Measurements from ENCODE around the gene ETS1. TPM values are rescaled to one million over a fixed set of nuclear protein-coding genes. Genes with fewer than 3 reads are reported as not detected.

The ETS1 gene
- total RNA-seq, 2 experiments from 2014 or later = 203 to 466 TPM

DNA sequence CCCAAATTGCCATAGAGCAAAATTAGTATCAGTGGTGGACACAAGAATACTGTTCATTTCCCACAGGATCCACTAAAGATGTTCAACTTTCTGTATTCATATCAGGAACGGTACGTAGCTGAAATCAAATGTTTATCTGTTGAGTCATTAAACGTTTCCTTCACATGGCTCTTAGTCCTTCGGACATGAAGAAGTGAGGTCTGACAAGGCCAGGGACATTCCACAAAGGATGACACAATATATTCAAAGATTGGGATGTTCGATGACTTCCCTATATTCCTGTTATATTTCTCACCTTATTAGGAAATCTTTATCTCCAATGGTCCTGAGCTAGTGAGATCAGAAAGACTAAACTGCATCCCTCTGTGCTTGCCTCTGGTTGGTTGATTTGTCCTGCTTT is 129.0 kb downstream of the ETS1 start:
- Histone ChIP-seq H3K36me3 (ENCODE audit: insufficient read depth, low read length) (peaks cover 96% of the 10 kb centered on the region), H3K4me1 (ENCODE audit: insufficient read depth, low read length, poor library complexity, severe bottlenecking) (peaks cover 7% of the 10 kb centered on the region), H3K27ac (ENCODE audit: low read depth, low read length, poor library complexity, severe bottlenecking) (no peak overlapping the region), H3K4me2 (ENCODE audit: low read length) (no peak overlapping the region), H2AFZ (ENCODE audit: low read length) (no peak overlapping the region), H3K79me2 (ENCODE audit: insufficient read depth, low read depth, low read length) (peaks cover 6% of the 10 kb centered on the region; the same call in 1 of the 2 replicates), H3K4me3 (ENCODE audit: low read depth, low read length, poor library complexity, severe bottlenecking) (no peak overlapping the region), H3K9me2 (ENCODE audit: insufficient read depth, low read length) (no peaks in the 10 kb centered on the region), H4K20me1 (ENCODE audit: insufficient read depth, low read length) (no peaks in the 10 kb centered on the region), H3K9me3 (ENCODE audit: low read length) (no peaks in the 10 kb centered on the region)
- BruUV-seq (replicated peaks) = no TSS peak
- ChIA-PET POLR2A (interaction anchor here (0.8 to 1.1 kb wide), 2 partner anchors 9 to 11 kb away, joined by 3 to 4 read pairs; no protein-coding TSS in a partner anchor), CTCF (ENCODE audit: unreplicated experiment) (no interaction called here)
- no peak for TF ChIP-seq EZH2phosphoT487 (IDR thresholded peaks at IDR 0.05; ENCODE audit: borderline replicate concordance, low read depth, low read length)
- TF ChIP-seq, protein P1, sequence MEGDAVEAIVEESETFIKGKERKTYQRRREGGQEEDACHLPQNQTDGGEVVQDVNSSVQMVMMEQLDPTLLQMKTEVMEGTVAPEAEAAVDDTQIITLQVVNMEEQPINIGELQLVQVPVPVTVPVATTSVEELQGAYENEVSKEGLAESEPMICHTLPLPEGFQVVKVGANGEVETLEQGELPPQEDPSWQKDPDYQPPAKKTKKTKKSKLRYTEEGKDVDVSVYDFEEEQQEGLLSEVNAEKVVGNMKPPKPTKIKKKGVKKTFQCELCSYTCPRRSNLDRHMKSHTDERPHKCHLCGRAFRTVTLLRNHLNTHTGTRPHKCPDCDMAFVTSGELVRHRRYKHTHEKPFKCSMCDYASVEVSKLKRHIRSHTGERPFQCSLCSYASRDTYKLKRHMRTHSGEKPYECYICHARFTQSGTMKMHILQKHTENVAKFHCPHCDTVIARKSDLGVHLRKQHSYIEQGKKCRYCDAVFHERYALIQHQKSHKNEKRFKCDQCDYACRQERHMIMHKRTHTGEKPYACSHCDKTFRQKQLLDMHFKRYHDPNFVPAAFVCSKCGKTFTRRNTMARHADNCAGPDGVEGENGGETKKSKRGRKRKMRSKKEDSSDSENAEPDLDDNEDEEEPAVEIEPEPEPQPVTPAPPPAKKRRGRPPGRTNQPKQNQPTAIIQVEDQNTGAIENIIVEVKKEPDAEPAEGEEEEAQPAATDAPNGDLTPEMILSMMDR (conservative IDR thresholded peaks at IDR 0.05; ENCODE audit: low read length) = no peak
- DNase-seq (ENCODE audit: low spot score) = no peak
- intact Hi-C loops (cut with micrococcal nuclease; ENCODE audit: unreplicated experiment) = no loop called here

DNA sequence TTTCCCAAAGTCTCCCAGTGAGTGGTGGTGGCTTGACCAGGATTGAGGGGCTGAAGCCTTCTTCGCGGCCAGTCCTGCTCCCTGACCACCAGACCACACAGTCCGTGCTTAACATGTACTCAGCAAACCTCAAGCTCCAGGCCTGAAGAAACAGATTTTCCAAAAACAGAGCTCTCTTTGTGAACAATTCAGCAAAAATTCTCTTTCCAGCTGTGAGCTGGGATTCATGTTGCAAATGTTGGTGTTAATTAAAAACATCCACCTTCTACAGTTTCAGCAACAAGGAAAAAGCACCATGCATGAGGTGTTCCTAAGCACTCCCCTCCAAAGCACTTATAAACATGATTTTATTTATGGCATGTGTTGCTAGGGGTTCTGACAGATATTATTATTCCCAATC is 129.5 kb downstream of the ETS1 start:
- no peaks in the 10 kb centered on the region for H4K20me1 ChIP-seq (ENCODE audit: insufficient read depth, low read length)
- CTCF ChIA-PET (ENCODE audit: unreplicated experiment) = no interaction called here
- no peak overlapping the region for H3K4me2 ChIP-seq (ENCODE audit: low read length)
- peaks cover 2% of the 10 kb centered on the region for H3K4me1 ChIP-seq (ENCODE audit: insufficient read depth, low read length, poor library complexity, severe bottlenecking)
- intact Hi-C loops (cut with micrococcal nuclease; ENCODE audit: unreplicated experiment) = no loop called here
- 0 out of 2 replicates have a peak, but pooled peaks cover 4% of the 10 kb centered on the region for H3K79me2 ChIP-seq (ENCODE audit: insufficient read depth, low read depth, low read length)
- BruUV-seq (replicated peaks) = no TSS peak
- no peak for TF ChIP-seq EZH2phosphoT487 (IDR thresholded peaks at IDR 0.05; ENCODE audit: borderline replicate concordance, low read depth, low read length)
- TF ChIP-seq, protein P1 (conservative IDR thresholded peaks at IDR 0.05; ENCODE audit: low read length) = no peak
- no peak for DNase-seq (ENCODE audit: low spot score)
- peaks cover 94% of the 10 kb centered on the region for H3K36me3 ChIP-seq (ENCODE audit: insufficient read depth, low read length)
- no peaks in the 10 kb centered on the region for H3K9me2 ChIP-seq (ENCODE audit: insufficient read depth, low read length)
- H3K9me3 ChIP-seq (ENCODE audit: low read length) = no peaks in the 10 kb centered on the region
- no peak overlapping the region for H3K27ac ChIP-seq (ENCODE audit: low read depth, low read length, poor library complexity, severe bottlenecking)
- H3K4me3 ChIP-seq (ENCODE audit: low read depth, low read length, poor library complexity, severe bottlenecking) = no peak overlapping the region
- POLR2A ChIA-PET = interaction anchor here (1.4 kb wide), 1 partner anchor 10 kb away, joined by 5 read pairs; no protein-coding TSS in a partner anchor
- no peak overlapping the region for H2AFZ ChIP-seq (ENCODE audit: low read length)

DNA sequence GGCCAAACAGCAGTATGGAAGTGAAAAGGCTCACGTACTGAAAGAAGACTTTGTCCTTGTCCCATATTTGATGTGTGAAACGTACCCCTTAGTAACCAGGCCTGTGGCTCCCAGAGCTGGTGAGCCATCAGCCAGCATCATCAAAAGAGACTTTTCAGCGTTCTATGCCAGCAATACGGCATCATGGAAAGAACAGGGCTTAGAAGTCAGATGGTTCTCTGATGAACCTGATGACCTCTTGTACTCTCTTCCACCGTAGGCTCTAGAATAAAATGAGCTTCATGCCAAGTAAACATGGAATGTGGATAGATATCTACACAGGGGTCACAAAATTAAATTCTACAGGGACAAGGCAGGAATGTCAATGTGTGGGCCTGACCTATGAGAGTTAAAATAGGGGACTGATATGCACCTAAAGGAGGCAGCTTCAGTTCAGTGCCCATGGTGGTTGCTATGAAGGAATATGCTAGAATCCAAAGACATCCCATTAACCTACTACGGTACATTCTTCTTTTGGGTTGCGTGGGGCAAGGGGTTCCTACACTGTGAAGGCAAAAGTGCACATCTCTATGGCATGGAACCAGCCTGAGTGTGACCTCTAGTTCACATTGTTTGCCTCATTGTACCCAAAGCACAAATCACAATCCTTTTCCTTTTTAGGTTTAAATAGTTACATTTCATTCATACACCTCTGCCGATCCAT is 130.6 kb downstream of the ETS1 start:
- BruUV-seq (replicated peaks) = no TSS peak
- H3K4me2 ChIP-seq (ENCODE audit: low read length) = no peak overlapping the region
- TF ChIP-seq, protein P1 (conservative IDR thresholded peaks at IDR 0.05; ENCODE audit: low read length) = no peak
- TF ChIP-seq EZH2phosphoT487 (IDR thresholded peaks at IDR 0.05; ENCODE audit: borderline replicate concordance, low read depth, low read length) = no peak
- CTCF ChIA-PET (ENCODE audit: unreplicated experiment) = no interaction called here
- no peak overlapping the region for H3K27ac ChIP-seq (ENCODE audit: low read depth, low read length, poor library complexity, severe bottlenecking)
- POLR2A ChIA-PET = interaction anchor here (1.3 to 1.4 kb wide), 2 partner anchors 9 to 11 kb away, joined by 5 read pairs; no protein-coding TSS in a partner anchor
- H3K79me2 ChIP-seq (ENCODE audit: insufficient read depth, low read depth, low read length) = 0 out of 2 replicates have a peak, but pooled peaks cover 4% of the 10 kb centered on the region
- no peaks in the 10 kb centered on the region for H3K9me3 ChIP-seq (ENCODE audit: low read length)
- no peaks in the 10 kb centered on the region for H4K20me1 ChIP-seq (ENCODE audit: insufficient read depth, low read length)
- peaks cover 82% of the 10 kb centered on the region for H3K36me3 ChIP-seq (ENCODE audit: insufficient read depth, low read length)
- H2AFZ ChIP-seq (ENCODE audit: low read length) = no peak overlapping the region
- intact Hi-C loops (cut with micrococcal nuclease; ENCODE audit: unreplicated experiment) = no loop called here
- no peak for DNase-seq (ENCODE audit: low spot score)
- no peak overlapping the region for H3K4me3 ChIP-seq (ENCODE audit: low read depth, low read length, poor library complexity, severe bottlenecking)
- no peaks in the 10 kb centered on the region for H3K4me1 ChIP-seq (ENCODE audit: insufficient read depth, low read length, poor library complexity, severe bottlenecking)
- no peaks in the 10 kb centered on the region for H3K9me2 ChIP-seq (ENCODE audit: insufficient read depth, low read length)
